T-helper 22 cell (primary cell): ENCODE results near the gene C4orf36.
A peak's percentile ranks its signal among the peaks of the same experiment; 100 is the strongest.

Experiments
- DNase-seq: peaks from one replicate; pipeline ENCODE4 v3.0.0-alpha.2; 2020; ENCODE audit warnings: low read depth

The C4orf36 gene

GRCh38 chr4:86891762-86892635 lies at the start of gene C4orf36:
C4orf36 (minus strand) TSS chr4:86892422; CDS start chr4:86891520, 902 bp downstream.
- DNase-seq = peak; percentile 1

DNA sequence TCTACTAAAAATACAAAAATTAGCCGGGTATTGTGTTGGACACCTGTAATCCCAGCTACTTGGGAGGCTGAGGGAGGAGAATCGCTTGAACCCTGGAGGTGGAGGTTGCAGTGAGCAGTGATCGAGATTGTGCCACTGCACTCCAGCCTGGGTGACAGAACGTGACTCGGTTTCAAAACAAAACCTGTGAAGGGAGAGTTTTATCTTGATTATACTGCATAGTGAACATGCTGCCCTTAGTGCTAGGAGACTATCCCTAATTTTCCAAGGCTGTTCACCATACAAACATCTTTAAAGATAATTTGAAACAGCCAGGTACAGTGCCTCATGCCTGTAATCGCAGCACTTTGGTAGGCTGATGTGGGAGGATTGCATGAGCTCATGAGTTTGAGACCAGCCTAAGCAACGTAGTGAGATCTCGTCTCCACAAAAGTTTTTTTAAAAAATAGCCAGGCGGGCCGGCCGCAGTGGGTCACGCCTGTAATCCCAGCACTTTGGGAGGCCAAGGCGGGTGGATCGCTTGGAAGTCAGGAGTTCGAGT lies 48.8 kb upstream of the C4orf36 start:
- no peak for DNase-seq

DNA sequence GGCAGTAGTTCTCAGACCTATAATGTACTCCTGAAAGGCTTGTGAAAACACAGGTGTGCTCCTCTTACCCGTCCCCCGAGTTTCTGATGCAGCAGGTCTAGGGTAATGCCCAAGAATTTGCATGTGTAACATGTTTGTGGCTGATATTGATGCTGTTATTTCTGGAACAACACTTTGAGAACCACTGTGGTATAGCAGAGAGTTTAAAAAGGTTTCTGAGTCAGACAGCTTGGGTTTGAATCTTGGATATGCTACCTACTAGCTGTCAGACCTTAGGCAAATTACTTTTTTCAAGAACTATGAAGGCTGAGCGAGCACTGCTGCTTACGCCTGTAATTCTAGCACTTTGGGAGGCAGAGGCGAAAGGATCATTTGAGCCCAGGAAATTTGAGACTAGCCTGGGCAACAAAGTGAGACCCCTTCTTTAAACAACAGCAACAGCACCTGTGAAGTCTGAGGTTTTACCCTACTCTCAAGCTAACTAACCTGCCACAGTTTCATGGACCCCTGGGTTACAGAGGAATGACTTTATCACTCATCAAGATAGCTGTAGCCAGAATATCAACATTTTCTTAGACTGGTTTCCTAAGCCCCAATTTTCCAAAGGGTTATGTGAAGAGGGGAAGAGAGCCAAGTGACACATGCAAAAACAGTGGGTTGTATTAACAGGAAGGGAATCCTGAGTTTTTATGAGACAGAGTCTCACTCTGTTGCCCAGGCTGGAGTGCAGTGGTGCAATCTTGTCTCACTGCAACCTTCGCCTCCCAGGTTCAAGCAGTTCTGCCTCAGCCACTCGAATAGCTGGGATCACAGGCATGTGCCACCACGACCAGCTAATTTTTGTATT lies 47.7 kb upstream of the C4orf36 start:
- no peak for DNase-seq

GRCh38 chr4:86938771-86939520 lies 46.7 kb upstream of the C4orf36 start:
- no peak for DNase-seq

- peak; percentile 63 for DNase-seq
Observed at GRCh38 chr4:86935853-86936733, 43.9 kb upstream of the C4orf36 start.

DNA sequence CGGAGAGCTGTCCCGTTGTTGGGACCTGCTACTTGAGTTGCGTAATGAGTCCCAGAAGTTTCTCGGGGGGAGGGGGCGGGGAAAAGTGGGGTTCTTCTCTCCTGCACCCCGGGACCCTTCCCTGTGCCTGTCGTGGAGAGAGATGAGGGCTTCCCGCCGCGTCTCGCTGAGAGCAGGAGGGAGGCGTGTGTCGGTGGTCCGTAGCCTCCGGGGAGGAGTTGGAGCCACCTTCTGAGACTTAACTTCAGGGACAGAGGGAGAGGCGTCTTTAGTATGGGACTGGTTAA lies 43.3 kb upstream of the C4orf36 start:
- no peak for DNase-seq

DNA sequence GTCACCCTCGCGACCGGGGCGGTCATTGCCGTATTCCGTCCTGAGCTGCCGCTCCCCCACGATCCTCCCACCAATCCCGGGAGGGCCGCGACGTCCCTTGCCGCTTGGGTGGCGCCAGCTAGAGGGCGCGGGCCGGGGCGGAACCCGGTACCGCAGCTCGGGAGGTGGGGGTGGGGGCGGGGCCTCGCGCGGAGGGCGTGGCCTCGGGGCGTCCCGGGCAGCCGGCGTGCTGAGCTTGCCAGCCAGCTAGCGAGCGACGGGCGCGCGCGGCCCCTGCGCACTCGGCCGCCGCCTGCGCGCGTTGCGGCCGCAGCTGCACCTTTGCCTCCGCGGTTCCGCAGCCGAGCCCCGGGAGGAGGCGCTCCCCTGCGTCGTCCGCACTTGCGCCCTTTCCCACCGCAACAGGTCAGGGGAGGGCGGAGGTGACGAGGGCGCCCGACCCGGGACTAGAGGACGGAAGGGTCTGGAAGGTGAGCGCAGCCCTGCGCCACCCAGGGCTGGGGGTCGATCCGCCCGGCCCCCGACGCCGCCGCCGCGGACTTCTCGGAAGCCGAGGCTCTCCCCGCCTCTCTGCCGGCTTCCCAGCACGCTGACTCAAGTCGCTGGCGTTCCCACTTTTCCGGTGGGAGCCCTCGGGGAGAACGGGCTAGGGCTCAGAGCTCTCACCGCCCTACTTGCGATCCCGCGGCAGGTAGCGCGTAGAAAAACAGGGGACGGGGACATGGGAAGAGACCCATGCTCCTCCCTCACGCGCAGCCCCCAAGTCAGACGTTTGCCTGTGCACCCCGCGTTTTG lies 42.7 kb upstream of the C4orf36 start, which contains the start of gene AFF1:
Gene AFF1 (plus strand): TSS at position 241 of the 795 bp plus-strand sequence. CDS start 13,523 bp downstream, outside the sequence.
- peak; percentile 85 for DNase-seq

DNA sequence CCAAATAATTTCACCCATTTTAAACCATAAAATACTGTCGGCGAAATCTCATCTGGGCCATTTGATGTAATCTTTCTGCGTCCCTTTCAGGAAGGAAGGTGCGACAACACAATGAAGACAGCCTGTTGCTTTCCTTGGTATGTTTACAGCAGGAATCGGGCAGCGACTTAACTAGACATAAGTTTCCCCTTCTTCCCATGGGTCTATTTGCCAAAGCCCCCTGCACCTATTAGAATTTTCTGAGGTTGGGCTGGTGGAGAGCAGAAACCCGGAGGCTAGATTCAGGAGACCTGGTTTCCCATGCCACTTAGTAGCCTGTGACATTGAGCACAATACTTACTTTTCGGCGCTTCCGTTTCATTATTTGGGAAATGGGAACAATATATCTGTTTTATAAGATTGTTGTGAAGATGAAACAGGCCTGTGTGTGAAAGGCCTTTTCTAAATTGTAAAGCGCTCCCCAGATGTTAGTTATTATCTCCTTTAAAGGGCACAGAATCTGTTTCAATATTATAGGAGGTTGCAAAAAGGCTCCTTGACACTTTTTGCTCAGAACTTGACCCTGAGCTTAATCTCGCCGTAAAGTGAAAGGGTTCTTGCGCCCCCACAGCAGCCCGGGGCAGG lies 42.0 kb upstream of the C4orf36 start:
- DNase-seq = no peak

GRCh38 chr4:86928400-86929255 lies 36.4 kb upstream of the C4orf36 start:
- DNase-seq = no peak

- DNase-seq = no peak
Observed at GRCh38 chr4:86927843-86928395, 35.7 kb upstream of the C4orf36 start.

- DNase-seq = no peak
Observed at GRCh38 chr4:86926435-86927086, 34.3 kb upstream of the C4orf36 start.

GRCh38 chr4:86924811-86925210 lies 32.6 kb upstream of the C4orf36 start:
- no peak for DNase-seq

- no peak for DNase-seq
Observed at GRCh38 chr4:86921608-86922252, 29.5 kb upstream of the C4orf36 start.

GRCh38 chr4:86919561-86920223 lies 27.5 kb upstream of the C4orf36 start:
- DNase-seq = no peak

DNA sequence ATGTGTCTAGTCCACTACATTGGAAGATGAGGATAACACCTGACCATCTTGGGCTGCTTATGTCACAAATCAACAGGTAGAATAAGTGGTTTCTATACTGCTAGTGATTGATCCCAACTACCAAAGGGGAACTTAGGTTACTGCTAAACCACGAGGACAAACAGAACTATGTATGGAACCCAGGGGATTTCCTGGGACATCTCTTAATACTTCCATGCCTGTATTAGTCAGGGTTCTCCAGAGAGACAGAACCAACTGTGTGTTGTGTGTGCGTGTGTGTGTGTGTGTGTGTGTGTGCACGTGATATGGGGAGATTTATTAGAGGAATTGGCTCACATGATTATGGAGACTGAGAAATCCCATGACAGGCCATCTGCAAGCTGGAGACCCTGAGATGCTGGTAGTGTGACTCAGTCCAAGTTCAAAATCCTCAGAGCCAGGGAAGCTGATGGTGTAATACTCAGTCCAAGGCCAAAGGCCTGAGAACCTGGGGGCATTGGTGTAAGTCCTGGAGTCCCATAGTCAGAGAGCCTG lies 26.4 kb upstream of the C4orf36 start:
- DNase-seq = no peak

GRCh38 chr4:86917212-86918039 lies 25.2 kb upstream of the C4orf36 start:
- no peak for DNase-seq
